Endothelial cell of umbilical vein (primary cell): Measurements from ENCODE around the gene JADE1. TPM values are rescaled to one million over a fixed set of nuclear protein-coding genes. Genes with fewer than 3 reads are reported as not detected.

Source experiments
- BruUV-seq: library from RNA; stranded (reverse); fragments of 400-500 nt; replicated peaks from 2 replicates; lab custom pipeline; 2021; lab: Mats Ljungman, UMichigan
- CTCF ChIA-PET: fragments of 300-600, 350-600 bp; sonication (Branson Sonifier 250); formaldehyde crosslinking; loops from one replicate; lab custom pipeline; 2021; ENCODE audit warnings: antibody characterized with exemption, inconsistent platforms; lab: Charles Lee
- POLR2A ChIA-PET: fragments of 300-600, 350-600 bp; sonication (Branson Sonifier 250); formaldehyde crosslinking; loops from one replicate; lab custom pipeline; 2021; ENCODE audit warnings: antibody characterized with exemption, inconsistent platforms; lab: Charles Lee
- DNase-seq: peaks from one replicate; pipeline ENCODE4 v3.0.0-alpha.2; 2011; ENCODE audit warnings: low read depth, low spot score
- FAIRE-seq: peaks from 2 replicates; lab custom pipeline; 2011; peaks lifted over from hg19 to GRCh38; lab: Jason Lieb, UNC
- H2AFZ ChIP-seq: 2 replicates; pipeline ENCODE4 v1.6.0; 2012; ENCODE audit warnings: low read depth, low read length, control low read depth, inconsistent platforms
- H3K27ac ChIP-seq: 2 replicates; pipeline ENCODE4 v1.5.1; 2011; ENCODE audit warnings: low read depth, mild to moderate bottlenecking, control low read depth, low read length, moderate library complexity; ENCODE audit not compliant: insufficient read depth
- H3K27me3 ChIP-seq, 2 experiments: 2 replicates each; pipeline versions ENCODE4 v1.6.0 to v1.6.1; 2011; ENCODE audit warnings: low read length in 2 of 2, mixed read lengths in 1 of 2; ENCODE audit not compliant: control insufficient read depth in 2 of 2, insufficient read depth in 2 of 2
- H3K36me3 ChIP-seq, 2 experiments: 2 replicates in 1 of 2; 3 replicates in 1 of 2; pipeline ENCODE4 v1.5.1; 2011; ENCODE audit warnings: low read length in 2 of 2, mild to moderate bottlenecking in 1 of 2, moderate library complexity in 1 of 2; ENCODE audit not compliant: control insufficient read depth in 2 of 2, insufficient read depth in 2 of 2; ENCODE audit errors: extremely low read depth in 1 of 2
- H3K4me1 ChIP-seq: 3 replicates; pipeline ENCODE4 v1.5.1; 2011; ENCODE audit warnings: mild to moderate bottlenecking, low read length; ENCODE audit not compliant: control insufficient read depth, insufficient read depth; ENCODE audit errors: extremely low read depth
- H3K4me2 ChIP-seq: 2 replicates; pipeline ENCODE4 v1.6.1; 2011; ENCODE audit warnings: low read length, control low read depth, mixed read lengths; ENCODE audit not compliant: insufficient read depth
- H3K4me3 ChIP-seq, 3 experiments: fragments of 200-600 bp in 1 of 3; sonication (generic), shearing (Covaris generic) in 1 of 3; replicated peaks in 1 of 3; 2 replicates each; pipeline ENCODE4 v1.5.1; 2011 to 2016; ENCODE audit warnings: control low read depth in 3 of 3, low read length in 3 of 3, mild to moderate bottlenecking in 2 of 3, inconsistent platforms in 1 of 3, low read depth in 1 of 3, moderate library complexity in 1 of 3; ENCODE audit not compliant: insufficient read depth in 1 of 3
- H3K79me2 ChIP-seq: 2 replicates; pipeline ENCODE4 v1.6.0; 2012; ENCODE audit warnings: low read length, inconsistent platforms; ENCODE audit not compliant: control insufficient read depth, insufficient read depth
- H3K9ac ChIP-seq: replicated peaks from 2 replicates; pipeline ENCODE3; 2011; ENCODE audit warnings: low read length, control low read depth; ENCODE audit not compliant: insufficient read depth; ENCODE audit errors: extremely low read depth
- H3K9me1 ChIP-seq: replicated peaks from 3 replicates; pipeline ENCODE4 v1.6.0; 2011; ENCODE audit warnings: mild to moderate bottlenecking, low read length; ENCODE audit not compliant: control insufficient read depth, insufficient read depth; ENCODE audit errors: extremely low read depth
- H3K9me3 ChIP-seq: replicated peaks from 2 replicates; pipeline ENCODE4 v1.5.1; 2012; ENCODE audit warnings: low read length, inconsistent platforms; ENCODE audit not compliant: control insufficient read depth, insufficient read depth
- H4K20me1 ChIP-seq: replicated peaks from 2 replicates; pipeline ENCODE3; 2011; ENCODE audit warnings: mild to moderate bottlenecking, low read length; ENCODE audit not compliant: control insufficient read depth, insufficient read depth; ENCODE audit errors: extremely low read depth
- EZH2 ChIP-seq: IDR thresholded peaks from 2 replicates; pipeline ENCODE4 v1.6.1; 2012; ENCODE audit warnings: borderline replicate concordance, low read depth, mild to moderate bottlenecking, moderate library complexity, low read length, inconsistent platforms; ENCODE audit not compliant: severe bottlenecking
- FOS ChIP-seq: IDR thresholded peaks from 2 replicates; pipeline ENCODE4 v1.6.1; 2011; ENCODE audit warnings: mild to moderate bottlenecking, low read length, moderate library complexity, borderline replicate concordance; ENCODE audit not compliant: insufficient read depth
- GATA2 ChIP-seq: IDR thresholded peaks from 2 replicates; pipeline ENCODE4 v1.7.0; 2011; ENCODE audit warnings: low read depth, mild to moderate bottlenecking, moderate library complexity, mixed read lengths, low read length; ENCODE audit not compliant: insufficient read length, insufficient read depth
- JUN ChIP-seq: IDR thresholded peaks from 2 replicates; pipeline ENCODE4 v1.6.1; 2011; ENCODE audit warnings: borderline replicate concordance, low read depth; ENCODE audit not compliant: insufficient read length, insufficient read depth
- MYC ChIP-seq: IDR thresholded peaks from one replicate; pipeline ENCODE4 v1.6.1; 2011; ENCODE audit warnings: mild to moderate bottlenecking, low read depth, low read length
- POLR2A ChIP-seq: IDR thresholded peaks from 2 replicates; pipeline ENCODE4 v1.6.1; 2012; ENCODE audit warnings: low read depth, mild to moderate bottlenecking, control low read depth, low read length
- POLR2AphosphoS5 ChIP-seq: IDR thresholded peaks from 2 replicates; pipeline ENCODE4 v1.6.1; 2012; ENCODE audit warnings: low read depth, mild to moderate bottlenecking, control low read depth, low read length, moderate library complexity; ENCODE audit not compliant: insufficient read depth
- dilution Hi-C: fragments of 300-500 bp; cut with MboI; formaldehyde crosslinking; loops from one replicate; pipeline ENCODE4 v1.15.0; 2019; ENCODE audit warnings: low sequenced_read_pairs; ENCODE audit not compliant: extremely low pct_ligation_motif_present
- intact Hi-C: fragments of 100-400 bp; cut with micrococcal nuclease; formaldehyde crosslinking; loops from one replicate; pipeline ENCODE4 v1.10.0; 2022
- polyA plus RNA-seq, 4 experiments: library from polyadenylated mRNA; depleted of rRNA in 3 of 4; stranded (reverse) in 3 of 4; unstranded in 1 of 4; fragments of >200 nt; gene quantifications; 2 replicates each; pipeline versions ENCODE4 v1.2.1 to v1.2.3, GENCODE V29; 2011 to 2012; ENCODE audit warnings: missing spikeins in 1 of 4
- total RNA-seq: library from RNA; stranded (reverse); gene quantifications from 2 replicates; pipeline ENCODE4 v1.2.3, GENCODE V29; 2021
- TF ChIP-seq, protein P1 (sequence below): IDR thresholded peaks from 2 replicates; pipeline ENCODE4 v1.6.1; 2011; ENCODE audit not compliant: insufficient read depth, insufficient read length
- TF ChIP-seq, protein P2 (sequence below), 2 donors: IDR thresholded peaks; 1 replicate in 1 of 2; 2 replicates in 1 of 2; pipeline ENCODE4 v1.5.1; 2011; ENCODE audit warnings: low read length in 2 of 2, mild to moderate bottlenecking in 2 of 2, moderate library complexity in 2 of 2, control low read depth in 1 of 2, inconsistent platforms in 1 of 2, low read depth in 1 of 2; ENCODE audit not compliant: insufficient read depth in 1 of 2; ENCODE audit errors: extremely low read depth in 1 of 2

Gene JADE1
- total and polyA plus RNA-seq, 2 donors (not counting 3 experiments of a cell fraction or from before 2014, with no cell fraction given) = 13.6 to 45.6 TPM

DNA sequence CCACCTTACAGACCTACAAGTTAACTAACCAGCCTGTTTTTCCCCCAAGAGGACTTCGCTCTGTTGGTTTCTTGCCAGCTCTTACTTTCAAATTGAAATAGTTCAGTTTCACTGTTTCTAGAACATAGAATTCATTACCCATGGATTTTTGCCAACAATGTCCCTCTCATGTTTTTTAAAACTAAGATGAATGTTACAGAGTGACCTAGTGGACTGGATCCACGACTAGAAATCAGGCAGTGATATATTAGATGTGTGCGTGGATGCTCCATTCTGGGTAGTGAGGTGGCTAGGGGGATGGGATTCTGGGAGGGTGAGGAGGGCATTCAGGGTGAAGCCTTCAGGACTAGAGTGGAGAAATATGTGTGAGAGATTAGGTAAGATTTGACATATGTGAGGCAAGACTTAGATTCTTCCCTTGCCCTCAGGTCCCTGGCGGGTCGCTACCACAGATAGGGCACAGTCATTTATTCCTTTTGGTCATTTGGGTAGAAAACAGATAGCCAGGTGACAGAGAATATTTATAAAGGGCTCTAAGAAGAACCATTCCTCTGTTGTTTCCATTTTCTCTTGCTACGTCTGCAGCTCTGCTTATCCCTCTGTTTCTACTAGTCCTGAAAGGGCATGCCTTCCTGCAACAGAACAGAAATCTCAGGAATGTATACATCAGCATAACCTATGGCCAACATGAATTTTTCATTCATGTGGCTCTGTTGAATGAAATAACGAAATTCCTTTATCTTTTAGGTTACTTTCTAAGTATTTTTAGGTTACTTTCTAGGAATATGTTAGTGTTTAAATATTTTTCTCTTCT lies 15.4 kb upstream of the JADE1 start:
- H3K4me2 ChIP-seq = no peak overlapping the region
- no peak overlapping the region for H3K27ac ChIP-seq
- H3K9me3 ChIP-seq = no peaks in the 10 kb centered on the region
- DNase-seq (no peak), FAIRE-seq (no peak)
- H3K9me1 ChIP-seq = no peaks in the 10 kb centered on the region
- intact Hi-C loops = no loop called here
- no peaks in the 10 kb centered on the region for H3K36me3 ChIP-seq
- no peak overlapping the region for H3K4me3 ChIP-seq
- BruUV-seq = no TSS peak
- dilution Hi-C loops = no loop called here
- H4K20me1 ChIP-seq = no peaks in the 10 kb centered on the region
- ChIA-PET POLR2A (no interaction called here), CTCF (no interaction called here)
- TF ChIP-seq EZH2 = no peak
- no peak for TF ChIP-seq GATA2
- no peak for TF ChIP-seq POLR2AphosphoS5
- no peak for TF ChIP-seq JUN
- no peak overlapping the region for H2AFZ ChIP-seq
- no peak overlapping the region for H3K9ac ChIP-seq
- no peaks in the 10 kb centered on the region for H3K27me3 ChIP-seq
- H3K79me2 ChIP-seq = no peaks in the 10 kb centered on the region
- no peaks in the 10 kb centered on the region for H3K4me1 ChIP-seq

DNA sequence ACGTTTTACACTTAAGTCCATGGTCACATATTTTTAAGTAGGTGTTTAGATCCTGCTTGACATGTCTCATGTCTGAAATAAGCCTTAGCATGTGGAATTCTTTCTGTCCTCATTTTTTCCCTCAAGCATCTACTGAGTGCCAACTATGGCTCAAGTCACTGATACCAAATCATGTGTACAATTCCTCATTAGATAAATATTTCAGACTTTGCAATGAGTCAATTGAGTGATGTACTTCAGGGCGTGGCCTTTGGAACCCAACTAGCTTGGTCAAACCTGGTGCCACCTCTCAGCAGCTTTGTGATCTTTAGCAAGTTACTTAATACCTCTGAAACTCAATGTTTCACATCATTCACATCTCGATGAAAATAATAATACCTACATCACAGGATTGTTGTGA lies 12.6 kb upstream of the JADE1 start:
- H3K4me3 ChIP-seq = no peak overlapping the region
- H3K79me2 ChIP-seq = no peaks in the 10 kb centered on the region
- no peaks in the 10 kb centered on the region for H3K36me3 ChIP-seq
- H3K27me3 ChIP-seq = no peaks in the 10 kb centered on the region
- no TSS peak for BruUV-seq
- H3K4me1 ChIP-seq = no peaks in the 10 kb centered on the region
- intact Hi-C loops = no loop called here
- DNase-seq = no peak
- H2AFZ ChIP-seq = no peak overlapping the region
- no peak for FAIRE-seq
- POLR2A ChIA-PET = no interaction called here
- no peak overlapping the region for H3K9ac ChIP-seq
- TF ChIP-seq, protein P1, sequence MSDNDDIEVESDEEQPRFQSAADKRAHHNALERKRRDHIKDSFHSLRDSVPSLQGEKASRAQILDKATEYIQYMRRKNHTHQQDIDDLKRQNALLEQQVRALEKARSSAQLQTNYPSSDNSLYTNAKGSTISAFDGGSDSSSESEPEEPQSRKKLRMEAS = no peak
- no peak for TF ChIP-seq JUN
- TF ChIP-seq POLR2AphosphoS5 = no peak
- TF ChIP-seq MYC = no peak
- TF ChIP-seq, protein P2, sequence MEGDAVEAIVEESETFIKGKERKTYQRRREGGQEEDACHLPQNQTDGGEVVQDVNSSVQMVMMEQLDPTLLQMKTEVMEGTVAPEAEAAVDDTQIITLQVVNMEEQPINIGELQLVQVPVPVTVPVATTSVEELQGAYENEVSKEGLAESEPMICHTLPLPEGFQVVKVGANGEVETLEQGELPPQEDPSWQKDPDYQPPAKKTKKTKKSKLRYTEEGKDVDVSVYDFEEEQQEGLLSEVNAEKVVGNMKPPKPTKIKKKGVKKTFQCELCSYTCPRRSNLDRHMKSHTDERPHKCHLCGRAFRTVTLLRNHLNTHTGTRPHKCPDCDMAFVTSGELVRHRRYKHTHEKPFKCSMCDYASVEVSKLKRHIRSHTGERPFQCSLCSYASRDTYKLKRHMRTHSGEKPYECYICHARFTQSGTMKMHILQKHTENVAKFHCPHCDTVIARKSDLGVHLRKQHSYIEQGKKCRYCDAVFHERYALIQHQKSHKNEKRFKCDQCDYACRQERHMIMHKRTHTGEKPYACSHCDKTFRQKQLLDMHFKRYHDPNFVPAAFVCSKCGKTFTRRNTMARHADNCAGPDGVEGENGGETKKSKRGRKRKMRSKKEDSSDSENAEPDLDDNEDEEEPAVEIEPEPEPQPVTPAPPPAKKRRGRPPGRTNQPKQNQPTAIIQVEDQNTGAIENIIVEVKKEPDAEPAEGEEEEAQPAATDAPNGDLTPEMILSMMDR (IDR thresholded peaks at IDR 0.05; ENCODE audit: extremely low read depth in 1 of 2, insufficient read depth in 1 of 2, low read depth in 1 of 2, low read length in 2 of 2) = no peak
- no peak for TF ChIP-seq GATA2
- no peak for TF ChIP-seq POLR2A
- TF ChIP-seq FOS = no peak
- TF ChIP-seq EZH2 = no peak
- no peak overlapping the region for H3K4me2 ChIP-seq
- CTCF ChIA-PET = interaction anchor here (1.0 kb wide), 1 partner anchor 342 kb away, joined by 3 read pairs; no protein-coding TSS in a partner anchor
- H4K20me1 ChIP-seq = no peaks in the 10 kb centered on the region
- no peaks in the 10 kb centered on the region for H3K9me3 ChIP-seq
- H3K27ac ChIP-seq = no peak overlapping the region
- dilution Hi-C loops = no loop called here
- no peaks in the 10 kb centered on the region for H3K9me1 ChIP-seq
